Esophagus muscularis mucosa (tissue), 3 donors: ENCODE measurements around the gene CHAC2.

Experiments
- CTCF ChIP-seq, 3 experiments: fragments of 200-600 bp in 2 of 3; fragments of 450-650 bp in 1 of 3; sonication (generic) in 2 of 3; IDR thresholded peaks; one replicate each; pipeline ENCODE4 v1.5.1; 2017 to 2019; ENCODE audit warnings: antibody characterized with exemption in 3 of 3, mild to moderate bottlenecking in 2 of 3, moderate library complexity in 1 of 3
- POLR2A ChIP-seq: fragments of 450-650 bp; IDR thresholded peaks from one replicate; pipeline ENCODE4 v1.6.1; 2017; ENCODE audit warnings: antibody characterized with exemption, moderate library complexity, mild to moderate bottlenecking, low read depth
- POLR2AphosphoS5 ChIP-seq, 2 donors: sonication (generic); formaldehyde crosslinking; IDR thresholded peaks; one replicate each; pipeline ENCODE4 v1.6.1; 2017; ENCODE audit warnings: antibody characterized with exemption in 2 of 2

- TF ChIP-seq POLR2A (no peak), CTCF (IDR thresholded peaks at IDR 0.05) (no peak), POLR2AphosphoS5 (IDR thresholded peaks at IDR 0.05) (no peak)
Observed at GRCh38 chr2:53785366-53785765, 17.8 kb downstream of the CHAC2 start.
